HEK293 (cell line): ENCODE results near the gene PPP2R2B.

Experiments used
- CTCF ChIA-PET: fragments of 350-600 bp; formaldehyde crosslinking; extraction: SDS; loops from one replicate; lab custom pipeline; 2021; ENCODE audit warnings: antibody characterized with exemption; lab: Yijun Ruan, JAX
- POLR2A ChIA-PET: fragments of 300-600 bp; formaldehyde crosslinking; extraction: SDS; loops from one replicate; lab custom pipeline; 2020; ENCODE audit warnings: antibody characterized with exemption, inconsistent platforms; lab: Yijun Ruan, JAX
- H3K27ac ChIP-seq: fragments of 200-500 bp; sonication (Bioruptor generic); 2 replicates; pipeline ENCODE4 v1.5.1; 2014; ENCODE audit warnings: low read depth, low read length, control low read depth, inconsistent platforms; ENCODE audit errors: extremely low read depth
- H3K36me3 ChIP-seq, 2 experiments: fragments of 200-500 bp in 1 of 2; sonication (Bioruptor generic) in 1 of 2; 1 replicate in 1 of 2; 2 replicates in 1 of 2; pipeline ENCODE4 v1.5.1; 2014 to 2017; ENCODE audit warnings: inconsistent platforms in 2 of 2, low read length in 2 of 2; ENCODE audit not compliant: control insufficient read depth in 2 of 2, insufficient read depth in 1 of 2
- H3K4me1 ChIP-seq: fragments of 200-500 bp; sonication (Bioruptor generic); 2 replicates; pipeline ENCODE4 v1.5.1; 2014; ENCODE audit warnings: mild to moderate bottlenecking, low read length, inconsistent platforms; ENCODE audit not compliant: control insufficient read depth, insufficient read depth
- H3K4me3 ChIP-seq: 2 replicates; pipeline ENCODE4 v1.5.1; 2011; ENCODE audit warnings: low read depth, mild to moderate bottlenecking, control low read depth, low read length, moderate library complexity
- H3K9me3 ChIP-seq: fragments of 200-500 bp; sonication (Bioruptor generic); 2 replicates; pipeline ENCODE4 v1.5.1; 2014; ENCODE audit warnings: low read depth, low read length, inconsistent platforms; ENCODE audit not compliant: control insufficient read depth, insufficient read depth
- BCL11A ChIP-seq: fragments of 450-650 bp; formaldehyde crosslinking; IDR thresholded peaks from 2 replicates; pipeline ENCODE4 v1.5.1; 2016; ENCODE audit warnings: low read depth, missing biosample characterization, missing genetic modification characterization
- FEZF1 ChIP-seq: fragments of 450-650 bp; formaldehyde crosslinking; IDR thresholded peaks from 2 replicates; pipeline ENCODE4 v1.5.1; 2016; ENCODE audit warnings: missing biosample characterization, missing genetic modification characterization
- HOXD13 ChIP-seq: sonication (generic); formaldehyde crosslinking; IDR thresholded peaks from 2 replicates; pipeline ENCODE4 v1.8.0; 2022; ENCODE audit warnings: missing genetic modification reagents, borderline replicate concordance
- IKZF3 ChIP-seq: fragments of 450-650 bp; IDR thresholded peaks from 2 replicates; pipeline ENCODE4 v1.5.0; 2018; ENCODE audit warnings: missing biosample characterization, mild to moderate bottlenecking, missing genetic modification characterization, moderate library complexity
- KLF7 ChIP-seq: fragments of 450-650 bp; formaldehyde crosslinking; IDR thresholded peaks from 2 replicates; pipeline ENCODE4 v1.5.1; 2016; ENCODE audit warnings: missing biosample characterization, missing genetic modification characterization, borderline replicate concordance
- KLF8 ChIP-seq: fragments of 450-650 bp; formaldehyde crosslinking; IDR thresholded peaks from 2 replicates; pipeline ENCODE4 v1.5.1; 2016; ENCODE audit warnings: missing biosample characterization, missing genetic modification characterization
- MEIS1 ChIP-seq: sonication (generic); formaldehyde crosslinking; IDR thresholded peaks from 2 replicates; pipeline ENCODE4 v1.8.1; 2022; ENCODE audit warnings: missing genetic modification reagents, mild to moderate bottlenecking, borderline replicate concordance
- MYNN ChIP-seq: fragments of 450-650 bp; formaldehyde crosslinking; IDR thresholded peaks from 2 replicates; pipeline ENCODE4 v1.5.1; 2016; ENCODE audit warnings: missing biosample characterization, missing genetic modification characterization, borderline replicate concordance
- SCRT2 ChIP-seq: fragments of 450-650 bp; formaldehyde crosslinking; IDR thresholded peaks from 2 replicates; pipeline ENCODE4 v1.5.1; 2016; ENCODE audit warnings: missing biosample characterization, missing genetic modification characterization
- ZEB2 ChIP-seq: fragments of 450-650 bp; formaldehyde crosslinking; IDR thresholded peaks from 2 replicates; pipeline ENCODE4 v1.5.1; 2016; ENCODE audit warnings: missing biosample characterization, missing genetic modification characterization
- ZNF112 ChIP-seq: fragments of 450-650 bp; formaldehyde crosslinking; IDR thresholded peaks from 2 replicates; pipeline ENCODE4 v1.5.0; 2017; ENCODE audit warnings: missing biosample characterization, missing genetic modification characterization
- ZNF146 ChIP-seq: fragments of 450-650 bp; formaldehyde crosslinking; IDR thresholded peaks from 2 replicates; pipeline ENCODE4 v1.5.1; 2016; ENCODE audit warnings: missing biosample characterization, missing genetic modification characterization
- ZNF24 ChIP-seq: fragments of 450-650 bp; formaldehyde crosslinking; IDR thresholded peaks from 2 replicates; pipeline ENCODE4 v1.5.1; 2016; ENCODE audit warnings: missing biosample characterization, missing genetic modification characterization
- ZNF433 ChIP-seq: fragments of 450-650 bp; formaldehyde crosslinking; IDR thresholded peaks from 2 replicates; pipeline ENCODE4 v1.5.1; 2016; ENCODE audit warnings: missing biosample characterization, missing genetic modification characterization, low read depth
- ZNF670 ChIP-seq: fragments of 450-650 bp; formaldehyde crosslinking; IDR thresholded peaks from 2 replicates; pipeline ENCODE4 v1.5.1; 2016; ENCODE audit warnings: missing biosample characterization, missing genetic modification characterization, low read depth
- ZNF747 ChIP-seq: fragments of 450-650 bp; formaldehyde crosslinking; IDR thresholded peaks from 2 replicates; pipeline ENCODE4 v1.5.1; 2016; ENCODE audit warnings: missing biosample characterization, missing genetic modification characterization
- ZNF830 ChIP-seq: fragments of 450-650 bp; IDR thresholded peaks from 2 replicates; pipeline ENCODE4 v1.5.0; 2018; ENCODE audit warnings: missing biosample characterization, missing genetic modification characterization, low read depth, mild to moderate bottlenecking, moderate library complexity
- TF ChIP-seq, protein P1 (sequence below): fragments of 450-650 bp; formaldehyde crosslinking; IDR thresholded peaks from 2 replicates; pipeline ENCODE4 v1.5.1; 2016; ENCODE audit warnings: missing biosample characterization, missing genetic modification characterization
- TF ChIP-seq, protein P2 (sequence below): fragments of 450-650 bp; formaldehyde crosslinking; IDR thresholded peaks from 2 replicates; pipeline ENCODE4 v1.5.1; 2017; ENCODE audit warnings: missing biosample characterization, missing genetic modification characterization
- TF ChIP-seq, protein P3 (sequence below): fragments of 450-650 bp; formaldehyde crosslinking; IDR thresholded peaks from 2 replicates; pipeline ENCODE4 v1.5.1; 2016; ENCODE audit warnings: missing biosample characterization, missing genetic modification characterization
- TF ChIP-seq, protein P4 (sequence below): fragments of 450-650 bp; formaldehyde crosslinking; IDR thresholded peaks from 2 replicates; pipeline ENCODE4 v1.5.1; 2016; ENCODE audit warnings: missing biosample characterization, missing genetic modification characterization, low read depth

Gene PPP2R2B

DNA sequence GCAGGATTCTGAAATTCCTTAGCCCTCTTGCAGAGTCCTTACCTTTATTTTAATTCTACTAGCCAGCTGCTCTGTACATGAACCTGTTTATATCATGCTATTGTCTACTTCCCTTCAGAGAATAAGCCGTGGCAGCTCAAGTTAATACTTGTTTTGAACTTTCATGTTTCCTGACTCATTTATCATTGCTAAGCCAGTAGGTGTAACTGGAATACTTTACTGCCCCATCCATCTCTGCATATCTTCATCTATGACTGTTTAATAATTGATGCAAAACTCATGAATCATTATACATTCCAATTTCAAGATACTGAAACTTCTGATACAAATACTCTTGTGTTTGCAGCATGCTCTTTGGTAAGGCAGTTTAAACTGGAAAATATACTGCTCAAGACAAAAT is 174.7 kb downstream of the PPP2R2B start:
- Histone ChIP-seq H3K9me3 (no peaks in the 10 kb centered on the region), H3K4me3 (no peak overlapping the region), H3K27ac (no peak overlapping the region), H3K36me3 (no peaks in the 10 kb centered on the region), H3K4me1 (no peaks in the 10 kb centered on the region)
- POLR2A ChIA-PET = no interaction called here
- TF ChIP-seq ZNF670 (tag by site-specific recombination) (no peak), KLF7 (no peak)
- CTCF ChIA-PET = interaction anchor here (0.7 kb wide), 1 partner anchor 260 kb away, joined by 3 read pairs; no protein-coding TSS in a partner anchor

DNA sequence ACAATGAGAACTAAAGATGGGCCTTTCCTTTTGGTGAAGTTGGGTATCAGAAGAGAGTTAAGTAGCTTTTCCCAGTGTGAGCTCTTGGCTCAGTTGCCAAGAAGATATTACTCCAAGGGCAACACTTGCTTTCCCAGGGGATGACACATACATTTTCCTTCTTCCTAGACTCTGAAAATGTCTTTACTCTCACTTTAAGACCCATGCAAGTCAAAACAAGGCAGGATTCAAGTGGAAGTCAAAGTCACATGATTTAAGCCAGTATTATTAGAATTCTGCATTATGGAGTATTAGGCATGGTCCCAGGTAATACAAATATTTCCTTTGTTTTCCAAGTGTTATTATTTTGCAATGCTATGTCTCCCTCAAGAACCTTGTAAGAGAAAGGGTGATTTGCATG is 175.1 kb downstream of the PPP2R2B start:
- ChIA-PET CTCF (no interaction called here), POLR2A (no interaction called here)
- Histone ChIP-seq H3K36me3 (no peaks in the 10 kb centered on the region), H3K4me1 (no peaks in the 10 kb centered on the region), H3K4me3 (no peak overlapping the region), H3K9me3 (no peaks in the 10 kb centered on the region), H3K27ac (no peak overlapping the region)
- no peak for TF ChIP-seq ZNF830 (tag by site-specific recombination)
- TF ChIP-seq ZNF24 (tag by site-specific recombination) = no peak
- TF ChIP-seq, protein P1, sequence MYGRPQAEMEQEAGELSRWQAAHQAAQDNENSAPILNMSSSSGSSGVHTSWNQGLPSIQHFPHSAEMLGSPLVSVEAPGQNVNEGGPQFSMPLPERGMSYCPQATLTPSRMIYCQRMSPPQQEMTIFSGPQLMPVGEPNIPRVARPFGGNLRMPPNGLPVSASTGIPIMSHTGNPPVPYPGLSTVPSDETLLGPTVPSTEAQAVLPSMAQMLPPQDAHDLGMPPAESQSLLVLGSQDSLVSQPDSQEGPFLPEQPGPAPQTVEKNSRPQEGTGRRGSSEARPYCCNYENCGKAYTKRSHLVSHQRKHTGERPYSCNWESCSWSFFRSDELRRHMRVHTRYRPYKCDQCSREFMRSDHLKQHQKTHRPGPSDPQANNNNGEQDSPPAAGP (tag by site-specific recombination) = no peak
- TF ChIP-seq IKZF3 = no peak
- TF ChIP-seq ZNF747 (tag by site-specific recombination) = no peak
- TF ChIP-seq BCL11A (tag by site-specific recombination) = no peak
- TF ChIP-seq HOXD13 = no peak
- no peak for TF ChIP-seq ZNF433 (tag by site-specific recombination)
- no peak for TF ChIP-seq ZEB2
- TF ChIP-seq SCRT2 (tag by site-specific recombination) = no peak
- no peak for TF ChIP-seq FEZF1 (tag by site-specific recombination)
- TF ChIP-seq, protein P2, sequence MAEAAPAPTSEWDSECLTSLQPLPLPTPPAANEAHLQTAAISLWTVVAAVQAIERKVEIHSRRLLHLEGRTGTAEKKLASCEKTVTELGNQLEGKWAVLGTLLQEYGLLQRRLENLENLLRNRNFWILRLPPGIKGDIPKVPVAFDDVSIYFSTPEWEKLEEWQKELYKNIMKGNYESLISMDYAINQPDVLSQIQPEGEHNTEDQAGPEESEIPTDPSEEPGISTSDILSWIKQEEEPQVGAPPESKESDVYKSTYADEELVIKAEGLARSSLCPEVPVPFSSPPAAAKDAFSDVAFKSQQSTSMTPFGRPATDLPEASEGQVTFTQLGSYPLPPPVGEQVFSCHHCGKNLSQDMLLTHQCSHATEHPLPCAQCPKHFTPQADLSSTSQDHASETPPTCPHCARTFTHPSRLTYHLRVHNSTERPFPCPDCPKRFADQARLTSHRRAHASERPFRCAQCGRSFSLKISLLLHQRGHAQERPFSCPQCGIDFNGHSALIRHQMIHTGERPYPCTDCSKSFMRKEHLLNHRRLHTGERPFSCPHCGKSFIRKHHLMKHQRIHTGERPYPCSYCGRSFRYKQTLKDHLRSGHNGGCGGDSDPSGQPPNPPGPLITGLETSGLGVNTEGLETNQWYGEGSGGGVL (tag by site-specific recombination) = no peak
- no peak for TF ChIP-seq MYNN
- TF ChIP-seq, protein P3, sequence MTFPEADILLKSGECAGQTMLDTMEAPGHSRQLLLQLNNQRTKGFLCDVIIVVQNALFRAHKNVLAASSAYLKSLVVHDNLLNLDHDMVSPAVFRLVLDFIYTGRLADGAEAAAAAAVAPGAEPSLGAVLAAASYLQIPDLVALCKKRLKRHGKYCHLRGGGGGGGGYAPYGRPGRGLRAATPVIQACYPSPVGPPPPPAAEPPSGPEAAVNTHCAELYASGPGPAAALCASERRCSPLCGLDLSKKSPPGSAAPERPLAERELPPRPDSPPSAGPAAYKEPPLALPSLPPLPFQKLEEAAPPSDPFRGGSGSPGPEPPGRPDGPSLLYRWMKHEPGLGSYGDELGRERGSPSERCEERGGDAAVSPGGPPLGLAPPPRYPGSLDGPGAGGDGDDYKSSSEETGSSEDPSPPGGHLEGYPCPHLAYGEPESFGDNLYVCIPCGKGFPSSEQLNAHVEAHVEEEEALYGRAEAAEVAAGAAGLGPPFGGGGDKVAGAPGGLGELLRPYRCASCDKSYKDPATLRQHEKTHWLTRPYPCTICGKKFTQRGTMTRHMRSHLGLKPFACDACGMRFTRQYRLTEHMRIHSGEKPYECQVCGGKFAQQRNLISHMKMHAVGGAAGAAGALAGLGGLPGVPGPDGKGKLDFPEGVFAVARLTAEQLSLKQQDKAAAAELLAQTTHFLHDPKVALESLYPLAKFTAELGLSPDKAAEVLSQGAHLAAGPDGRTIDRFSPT (tag by site-specific recombination) = no peak
- no peak for TF ChIP-seq KLF8 (tag by site-specific recombination)
- TF ChIP-seq ZNF146 = no peak
- TF ChIP-seq, protein P4, sequence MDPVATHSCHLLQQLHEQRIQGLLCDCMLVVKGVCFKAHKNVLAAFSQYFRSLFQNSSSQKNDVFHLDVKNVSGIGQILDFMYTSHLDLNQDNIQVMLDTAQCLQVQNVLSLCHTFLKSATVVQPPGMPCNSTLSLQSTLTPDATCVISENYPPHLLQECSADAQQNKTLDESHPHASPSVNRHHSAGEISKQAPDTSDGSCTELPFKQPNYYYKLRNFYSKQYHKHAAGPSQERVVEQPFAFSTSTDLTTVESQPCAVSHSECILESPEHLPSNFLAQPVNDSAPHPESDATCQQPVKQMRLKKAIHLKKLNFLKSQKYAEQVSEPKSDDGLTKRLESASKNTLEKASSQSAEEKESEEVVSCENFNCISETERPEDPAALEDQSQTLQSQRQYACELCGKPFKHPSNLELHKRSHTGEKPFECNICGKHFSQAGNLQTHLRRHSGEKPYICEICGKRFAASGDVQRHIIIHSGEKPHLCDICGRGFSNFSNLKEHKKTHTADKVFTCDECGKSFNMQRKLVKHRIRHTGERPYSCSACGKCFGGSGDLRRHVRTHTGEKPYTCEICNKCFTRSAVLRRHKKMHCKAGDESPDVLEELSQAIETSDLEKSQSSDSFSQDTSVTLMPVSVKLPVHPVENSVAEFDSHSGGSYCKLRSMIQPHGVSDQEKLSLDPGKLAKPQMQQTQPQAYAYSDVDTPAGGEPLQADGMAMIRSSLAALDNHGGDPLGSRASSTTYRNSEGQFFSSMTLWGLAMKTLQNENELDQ = no peak
- no peak for TF ChIP-seq ZNF112 (tag by site-specific recombination)
- TF ChIP-seq MEIS1 (CRISPR knock-in tag) = no peak
